GM12878 (cell line): ENCODE measurements around the gene HNRNPAB. TPM values are rescaled to one million over a fixed set of nuclear protein-coding genes. Genes with fewer than 3 reads are reported as not detected.

Experiments
- ATAC-seq: fragments of 200-7000 bp; cut with Tn5 transposase; 3 replicates; pipeline ENCODE4 v1.9.1; 2020; ENCODE audit warnings: mild to moderate bottlenecking, moderate library complexity
- BruUV-seq: library from RNA; stranded (reverse); fragments of 400-500 nt; replicated peaks from 2 replicates; lab custom pipeline; 2021; lab: Mats Ljungman, UMichigan
- CTCF ChIA-PET: fragments of 300-600 bp; sonication (Branson Sonifier 250); formaldehyde crosslinking; extraction: SDS; loops from one replicate; lab custom pipeline; 2021; ENCODE audit warnings: inconsistent platforms; lab: Yijun Ruan, JAX
- POLR2A ChIA-PET: fragments of 350-600 bp; formaldehyde crosslinking; extraction: SDS; loops from one replicate; lab custom pipeline; 2021; ENCODE audit warnings: inconsistent platforms; lab: Charles Lee
- RAD21 ChIA-PET: fragments of 300-600 bp; sonication (Branson Sonifier 250); formaldehyde crosslinking; loops from one replicate; lab custom pipeline; 2023; ENCODE audit warnings: antibody characterized with exemption; ENCODE audit not compliant: unreplicated experiment; lab: Charles Lee
- SMC1A ChIA-PET: fragments of 300-600 bp; sonication (Branson Sonifier 250); formaldehyde crosslinking; loops from one replicate; lab custom pipeline; 2023; ENCODE audit not compliant: unreplicated experiment, uncharacterized antibody; lab: Charles Lee
- DNase-seq: peaks from one replicate; pipeline ENCODE4 v3.0.0-alpha.2; 2011; ENCODE audit warnings: low read depth, low spot score
- FAIRE-seq: peaks from 3 replicates; lab custom pipeline; 2011; peaks lifted over from hg19 to GRCh38; lab: Jason Lieb, UNC
- H2AFZ ChIP-seq: 2 replicates; pipeline ENCODE4 v1.6.0; 2011; ENCODE audit warnings: low read depth, low read length, control low read depth; ENCODE audit not compliant: control insufficient read depth
- H3K27ac ChIP-seq: 2 replicates; pipeline ENCODE4 v1.5.1; 2011; ENCODE audit warnings: control low read depth; ENCODE audit not compliant: control insufficient read depth, insufficient read depth
- H3K27me3 ChIP-seq, 2 experiments: replicated peaks in 1 of 2; 2 replicates each; pipeline versions ENCODE4 v1.6.0 to v1.6.1; 2011; ENCODE audit warnings: low read length in 1 of 2; ENCODE audit not compliant: control insufficient read depth in 2 of 2, insufficient read depth in 2 of 2
- H3K36me3 ChIP-seq, 2 experiments: 2 replicates each; pipeline ENCODE4 v1.5.1; 2011; ENCODE audit warnings: low read length in 1 of 2; ENCODE audit not compliant: control insufficient read depth in 2 of 2, insufficient read depth in 2 of 2
- H3K4me1 ChIP-seq: 2 replicates; pipeline ENCODE4 v1.6.1; 2011; ENCODE audit warnings: mild to moderate bottlenecking, low read length, moderate library complexity, mixed read lengths; ENCODE audit not compliant: control insufficient read depth, insufficient read depth
- H3K4me2 ChIP-seq: 2 replicates; pipeline ENCODE4 v1.6.0; 2011; ENCODE audit warnings: control low read depth; ENCODE audit not compliant: control insufficient read depth, insufficient read depth
- H3K4me3 ChIP-seq: fragments of 200-600 bp; sonication (generic); 2 replicates; pipeline ENCODE4 v1.5.1; 2016
- H3K79me2 ChIP-seq: 2 replicates; pipeline ENCODE4 v1.6.0; 2011; ENCODE audit warnings: low read length; ENCODE audit not compliant: control insufficient read depth, insufficient read depth
- H3K9ac ChIP-seq: 2 replicates; pipeline ENCODE4 v1.8.0; 2011; ENCODE audit warnings: low read length, control low read depth, mixed read lengths; ENCODE audit not compliant: control insufficient read depth, insufficient read depth
- H3K9me3 ChIP-seq: replicated peaks from 3 replicates; pipeline ENCODE4 v1.5.1; 2011; ENCODE audit warnings: mild to moderate bottlenecking, low read length; ENCODE audit not compliant: control insufficient read depth, insufficient read depth
- H4K20me1 ChIP-seq: 2 replicates; pipeline ENCODE4 v1.6.0; 2011; ENCODE audit not compliant: control insufficient read depth, insufficient read depth
- BACH1 ChIP-seq: fragments of 450-650 bp; IDR thresholded peaks from 2 replicates; pipeline ENCODE4 v1.6.1; 2017; ENCODE audit warnings: mild to moderate bottlenecking, borderline replicate concordance
- MYC ChIP-seq: IDR thresholded peaks from 2 replicates; pipeline ENCODE4 v1.6.1; 2011; ENCODE audit warnings: mild to moderate bottlenecking, low read length, moderate library complexity, inconsistent platforms; ENCODE audit not compliant: insufficient read depth, insufficient replicate concordance, insufficient read length, severe bottlenecking
- NRF1 ChIP-seq: conservative IDR thresholded peaks from 2 replicates; pipeline ENCODE4 v1.6.1; 2011; ENCODE audit warnings: mild to moderate bottlenecking, low read depth, low read length, improper control_type of control experiment
- POLR2AphosphoS2 ChIP-seq: IDR thresholded peaks from 2 replicates; pipeline ENCODE4 v1.6.1; 2011; ENCODE audit warnings: low read depth, mild to moderate bottlenecking, low read length, improper control_type of control experiment, moderate library complexity
- SPI1 ChIP-seq: IDR thresholded peaks from 2 replicates; pipeline ENCODE4 v1.6.1; 2011; ENCODE audit warnings: low read depth, mild to moderate bottlenecking, low read length, moderate library complexity, borderline replicate concordance; ENCODE audit not compliant: insufficient read depth
- WGBS: methylation state at CpG from one replicate; pipeline ENCODE4 v1.1.6; 2016; ENCODE audit warnings: low lambda C conversion rate; ENCODE audit not compliant: insufficient replicate concordance, insufficient coverage; ENCODE audit errors: missing lambda C conversion rate; 5-methylcytosine and 5-hydroxymethylcytosine counted together
- in situ Hi-C: fragments of 300-500 bp; cut with MboI; formaldehyde crosslinking; loops from 9 replicates; pipeline ENCODE4 v1.14.3; 2018; ENCODE audit warnings: mixed read lengths
- intact Hi-C: fragments of 100-400 bp; cut with micrococcal nuclease; formaldehyde crosslinking; loops from one replicate; pipeline ENCODE4 v1.14.2; 2022; ENCODE audit not compliant: unreplicated experiment
- polyA plus RNA-seq, 11 experiments: library from polyadenylated mRNA; depleted of rRNA in 4 of 11; unstranded in 6 of 11; stranded (reverse) in 5 of 11; fragments of >200 nt; fragmentation: Nextera tagmentation in 4 of 11; fragmentation: Illumina TruSeq in 1 of 11; extraction: Ambion mirVana in 4 of 11; extraction: Trizol in 1 of 11; gene quantifications; 1 replicate in 1 of 11; 2 replicates in 10 of 11; pipeline versions ENCODE4 v1.2.1 to v1.2.3, GENCODE V29; 2011 to 2016; ENCODE audit warnings: inconsistent platforms in 2 of 11, missing spikeins in 2 of 11, low read depth in 1 of 11
- total RNA-seq, 4 experiments: library from RNA; depleted of rRNA in 3 of 4; stranded (reverse); fragments of >200 nt in 3 of 4; fragmentation: Illumina TruSeq in 1 of 4; extraction: Trizol in 1 of 4; gene quantifications; 2 replicates each; pipeline versions ENCODE4 v1.2.1 to v1.2.3, GENCODE V29; 2013 to 2021
- TF ChIP-seq, protein P1 (sequence below): fragments of 450-650 bp; IDR thresholded peaks from 2 replicates; pipeline ENCODE4 v1.6.1; 2016; ENCODE audit warnings: mild to moderate bottlenecking

Gene HNRNPAB
- total and polyA plus RNA-seq, 10 of the 15 experiments (the other 5 are each of a cell fraction or from before 2014, with no cell fraction given): 42.3 to 330 (median 230) TPM

DNA sequence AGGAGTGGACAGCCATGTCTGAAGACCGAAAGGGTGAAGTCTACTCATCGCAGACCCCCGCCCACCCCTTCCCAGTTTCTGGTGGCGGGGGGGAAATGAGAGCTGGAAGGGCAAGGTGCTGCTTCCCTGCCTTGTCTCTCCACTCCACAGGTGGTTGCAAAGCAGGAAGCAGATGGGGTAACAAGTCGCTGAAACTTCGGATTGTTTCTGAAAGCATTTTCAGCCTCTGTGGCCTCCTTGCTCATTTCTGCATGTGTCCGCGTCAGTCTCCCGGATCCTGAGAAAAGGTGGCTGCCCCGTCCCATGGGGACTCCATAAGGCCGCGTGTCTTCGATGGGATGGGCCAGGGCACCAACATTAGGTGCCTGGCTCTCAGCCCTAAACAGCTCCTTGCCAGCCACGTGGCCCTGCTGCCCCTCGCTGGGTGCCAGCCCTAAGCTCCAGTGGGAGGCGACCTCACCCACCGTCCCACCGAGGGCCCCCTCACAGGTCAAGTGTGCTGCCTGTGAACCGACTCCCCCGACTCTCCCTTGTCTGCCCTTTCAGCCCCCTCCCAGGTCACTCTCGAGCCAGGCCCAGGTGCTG lies 27.3 kb downstream of the HNRNPAB start:
- H2AFZ ChIP-seq: no peak overlapping the region; the same call in 1 of the 2 replicates
- H3K9ac ChIP-seq: peak overlapping the region; percentile 70
- ATAC-seq: peak; percentile 10
- TF ChIP-seq POLR2AphosphoS2: no peak
- TF ChIP-seq, protein P1, sequence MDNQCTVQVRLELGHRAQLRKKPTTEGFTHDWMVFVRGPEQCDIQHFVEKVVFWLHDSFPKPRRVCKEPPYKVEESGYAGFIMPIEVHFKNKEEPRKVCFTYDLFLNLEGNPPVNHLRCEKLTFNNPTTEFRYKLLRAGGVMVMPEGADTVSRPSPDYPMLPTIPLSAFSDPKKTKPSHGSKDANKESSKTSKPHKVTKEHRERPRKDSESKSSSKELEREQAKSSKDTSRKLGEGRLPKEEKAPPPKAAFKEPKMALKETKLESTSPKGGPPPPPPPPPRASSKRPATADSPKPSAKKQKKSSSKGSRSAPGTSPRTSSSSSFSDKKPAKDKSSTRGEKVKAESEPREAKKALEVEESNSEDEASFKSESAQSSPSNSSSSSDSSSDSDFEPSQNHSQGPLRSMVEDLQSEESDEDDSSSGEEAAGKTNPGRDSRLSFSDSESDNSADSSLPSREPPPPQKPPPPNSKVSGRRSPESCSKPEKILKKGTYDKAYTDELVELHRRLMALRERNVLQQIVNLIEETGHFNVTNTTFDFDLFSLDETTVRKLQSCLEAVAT: 0 out of 2 replicates have a peak, but pooled peaks have one; percentile 1
- TF ChIP-seq BACH1: peak; percentile 26; the same call in 1 of the 2 replicates
- TF ChIP-seq NRF1: no peak
- peak; percentile 48 for TF ChIP-seq MYC
- TF ChIP-seq SPI1: no peak
- TF ChIP-seq, all 136 proteins: peak for 3
- POLR2A ChIA-PET: interaction anchor here (0.5 to 2.0 kb wide), 5 partner anchors 21 to 58 kb away, joined by 3 to 11 read pairs (median 4); partner anchors contain the start of gene HNRNPAB
- FAIRE-seq (no peak), DNase-seq (no peak)
- Histone ChIP-seq H3K27ac (peak overlapping the region; percentile 75), H3K9me3 (no peaks in the 10 kb centered on the region), H3K4me3 (peak overlapping the region; percentile 93), H3K36me3 (peaks cover 1 to 8% of the 10 kb centered on the region in 2 experiments), H4K20me1 (no peaks in the 10 kb centered on the region), H3K4me1 (peaks cover 18% of the 10 kb centered on the region), H3K27me3 (no peaks in the 10 kb centered on the region), H3K4me2 (peak overlapping the region; percentile 100), H3K79me2 (peaks cover 29% of the 10 kb centered on the region)
- in situ Hi-C loops (no loop called here), intact Hi-C loops (no loop called here)
- WGBS: 3% methylated on average over 21 of the region's 21 CpGs
- SMC1A ChIA-PET: interaction anchor here (1.5 kb wide), 1 partner anchor 25 kb away, joined by 5 read pairs; no protein-coding TSS in a partner anchor
- BruUV-seq: no TSS peak
- RAD21 ChIA-PET: no interaction called here
- CTCF ChIA-PET: interaction anchor here (0.6 to 1.3 kb wide), 2 partner anchors 18 to 22 kb away, joined by 3 read pairs; no protein-coding TSS in a partner anchor
